GM12878 (cell line): ENCODE data around the gene VSTM1. TPM values are rescaled to one million over a fixed set of nuclear protein-coding genes. Genes with fewer than 3 reads are reported as not detected.

Source experiments
- ATAC-seq: fragments of 200-7000 bp; cut with Tn5 transposase; 3 replicates; pipeline ENCODE4 v1.9.1; 2020; ENCODE audit warnings: mild to moderate bottlenecking, moderate library complexity
- Bru-seq: library from RNA; stranded (reverse); fragments of 400-500 nt; gene quantifications from one replicate; lab custom pipeline; 2021; lab: Mats Ljungman, UMichigan
- BruChase-seq, 2 experiments: library from RNA; stranded (reverse); fragments of 400-500 nt; gene quantifications; one replicate each; lab custom pipeline; 2021; lab: Mats Ljungman, UMichigan
- BruUV-seq: library from RNA; stranded (reverse); fragments of 400-500 nt; replicated peaks from 2 replicates; lab custom pipeline; 2021; lab: Mats Ljungman, UMichigan
- CTCF ChIA-PET: fragments of 300-600 bp; sonication (Branson Sonifier 250); formaldehyde crosslinking; extraction: SDS; loops from one replicate; lab custom pipeline; 2021; ENCODE audit warnings: inconsistent platforms; lab: Yijun Ruan, JAX
- POLR2A ChIA-PET: fragments of 350-600 bp; formaldehyde crosslinking; extraction: SDS; loops from one replicate; lab custom pipeline; 2021; ENCODE audit warnings: inconsistent platforms; lab: Charles Lee
- RAD21 ChIA-PET: fragments of 300-600 bp; sonication (Branson Sonifier 250); formaldehyde crosslinking; loops from one replicate; lab custom pipeline; 2023; ENCODE audit warnings: antibody characterized with exemption; ENCODE audit not compliant: unreplicated experiment; lab: Charles Lee
- SMC1A ChIA-PET: fragments of 300-600 bp; sonication (Branson Sonifier 250); formaldehyde crosslinking; loops from one replicate; lab custom pipeline; 2023; ENCODE audit not compliant: unreplicated experiment, uncharacterized antibody; lab: Charles Lee
- DNase-seq: peaks from one replicate; pipeline ENCODE4 v3.0.0-alpha.2; 2011; ENCODE audit warnings: low read depth, low spot score
- FAIRE-seq: peaks from 3 replicates; lab custom pipeline; 2011; peaks lifted over from hg19 to GRCh38; lab: Jason Lieb, UNC
- H2AFZ ChIP-seq: 2 replicates; pipeline ENCODE4 v1.6.0; 2011; ENCODE audit warnings: low read depth, low read length, control low read depth; ENCODE audit not compliant: control insufficient read depth
- H3K27ac ChIP-seq: 2 replicates; pipeline ENCODE4 v1.5.1; 2011; ENCODE audit warnings: control low read depth; ENCODE audit not compliant: control insufficient read depth, insufficient read depth
- H3K27me3 ChIP-seq, 2 experiments: replicated peaks in 1 of 2; 2 replicates each; pipeline versions ENCODE4 v1.6.0 to v1.6.1; 2011; ENCODE audit warnings: low read length in 1 of 2; ENCODE audit not compliant: control insufficient read depth in 2 of 2, insufficient read depth in 2 of 2
- H3K36me3 ChIP-seq, 2 experiments: 2 replicates each; pipeline ENCODE4 v1.5.1; 2011; ENCODE audit warnings: low read length in 1 of 2; ENCODE audit not compliant: control insufficient read depth in 2 of 2, insufficient read depth in 2 of 2
- H3K4me1 ChIP-seq: 2 replicates; pipeline ENCODE4 v1.6.1; 2011; ENCODE audit warnings: mild to moderate bottlenecking, low read length, moderate library complexity, mixed read lengths; ENCODE audit not compliant: control insufficient read depth, insufficient read depth
- H3K4me2 ChIP-seq: 2 replicates; pipeline ENCODE4 v1.6.0; 2011; ENCODE audit warnings: control low read depth; ENCODE audit not compliant: control insufficient read depth, insufficient read depth
- H3K4me3 ChIP-seq: fragments of 200-600 bp; sonication (generic); 2 replicates; pipeline ENCODE4 v1.5.1; 2016
- H3K79me2 ChIP-seq: 2 replicates; pipeline ENCODE4 v1.6.0; 2011; ENCODE audit warnings: low read length; ENCODE audit not compliant: control insufficient read depth, insufficient read depth
- H3K9ac ChIP-seq: 2 replicates; pipeline ENCODE4 v1.8.0; 2011; ENCODE audit warnings: low read length, control low read depth, mixed read lengths; ENCODE audit not compliant: control insufficient read depth, insufficient read depth
- H3K9me3 ChIP-seq: replicated peaks from 3 replicates; pipeline ENCODE4 v1.5.1; 2011; ENCODE audit warnings: mild to moderate bottlenecking, low read length; ENCODE audit not compliant: control insufficient read depth, insufficient read depth
- H4K20me1 ChIP-seq: 2 replicates; pipeline ENCODE4 v1.6.0; 2011; ENCODE audit not compliant: control insufficient read depth, insufficient read depth
- CREB1 ChIP-seq: IDR thresholded peaks from 2 replicates; pipeline ENCODE4 v1.6.1; 2012; ENCODE audit warnings: low read depth, mild to moderate bottlenecking, inconsistent platforms
- EED ChIP-seq: sonication (generic); IDR thresholded peaks from 2 replicates; pipeline ENCODE4 v1.6.1; 2016; ENCODE audit warnings: antibody characterized with exemption, low read depth
- YY1 ChIP-seq: IDR thresholded peaks from 2 replicates; pipeline ENCODE4 v1.6.1; 2011; ENCODE audit warnings: low read depth, mild to moderate bottlenecking, low read length
- WGBS: methylation state at CpG from one replicate; pipeline ENCODE4 v1.1.6; 2016; ENCODE audit warnings: low lambda C conversion rate; ENCODE audit not compliant: insufficient replicate concordance, insufficient coverage; ENCODE audit errors: missing lambda C conversion rate; 5-methylcytosine and 5-hydroxymethylcytosine counted together
- in situ Hi-C: fragments of 300-500 bp; cut with MboI; formaldehyde crosslinking; loops from 9 replicates; pipeline ENCODE4 v1.14.3; 2018; ENCODE audit warnings: mixed read lengths
- intact Hi-C: fragments of 100-400 bp; cut with micrococcal nuclease; formaldehyde crosslinking; loops from one replicate; pipeline ENCODE4 v1.14.2; 2022; ENCODE audit not compliant: unreplicated experiment
- long read RNA-seq, 2 experiments: library from polyadenylated mRNA; unstranded; transcript quantifications; one replicate each; pipeline ENCODE4 v2.0.0, GENCODE V29; 2019 to 2020
- polyA minus RNA-seq, 3 experiments: library from RNA; depleted of rRNA, polyadenylated mRNA; stranded (reverse); fragments of >200 nt; gene quantifications; 2 replicates each; pipeline ENCODE4 v1.2.3, GENCODE V29; 2011
- polyA plus RNA-seq, 11 experiments: library from polyadenylated mRNA; depleted of rRNA in 4 of 11; unstranded in 6 of 11; stranded (reverse) in 5 of 11; fragments of >200 nt; fragmentation: Nextera tagmentation in 4 of 11; fragmentation: Illumina TruSeq in 1 of 11; extraction: Ambion mirVana in 4 of 11; extraction: Trizol in 1 of 11; gene quantifications; 1 replicate in 1 of 11; 2 replicates in 10 of 11; pipeline versions ENCODE4 v1.2.1 to v1.2.3, GENCODE V29; 2011 to 2016; ENCODE audit warnings: inconsistent platforms in 2 of 11, missing spikeins in 2 of 11, low read depth in 1 of 11
- total RNA-seq, 4 experiments: library from RNA; depleted of rRNA in 3 of 4; stranded (reverse); fragments of >200 nt in 3 of 4; fragmentation: Illumina TruSeq in 1 of 4; extraction: Trizol in 1 of 4; gene quantifications; 2 replicates each; pipeline versions ENCODE4 v1.2.1 to v1.2.3, GENCODE V29; 2013 to 2021
- TF ChIP-seq, protein P1 (sequence below): fragments of 450-650 bp; IDR thresholded peaks from 2 replicates; pipeline ENCODE4 v1.6.1; 2016; ENCODE audit warnings: mild to moderate bottlenecking
- TF ChIP-seq, protein P2 (sequence below): IDR thresholded peaks from 2 replicates; pipeline ENCODE4 v1.6.1; 2011; ENCODE audit warnings: low read depth, mild to moderate bottlenecking, low read length, moderate library complexity, borderline replicate concordance; ENCODE audit errors: extremely low read depth
- TF ChIP-seq, protein P3 (sequence below): fragments of 450-650 bp; formaldehyde crosslinking; IDR thresholded peaks from 2 replicates; pipeline ENCODE4 v1.5.0; 2022; ENCODE audit warnings: mild to moderate bottlenecking, missing genetic modification characterization
- TF ChIP-seq, protein P4 (sequence below): IDR thresholded peaks from 2 replicates; pipeline ENCODE4 v1.6.1; 2012; ENCODE audit warnings: low read depth, low read length, improper control_type of control experiment
- TF ChIP-seq, protein P5 (sequence below): IDR thresholded peaks from 2 replicates; pipeline ENCODE4 v1.6.1; 2012; ENCODE audit warnings: mild to moderate bottlenecking, low read depth, low read length

VSTM1 gene, protein sequence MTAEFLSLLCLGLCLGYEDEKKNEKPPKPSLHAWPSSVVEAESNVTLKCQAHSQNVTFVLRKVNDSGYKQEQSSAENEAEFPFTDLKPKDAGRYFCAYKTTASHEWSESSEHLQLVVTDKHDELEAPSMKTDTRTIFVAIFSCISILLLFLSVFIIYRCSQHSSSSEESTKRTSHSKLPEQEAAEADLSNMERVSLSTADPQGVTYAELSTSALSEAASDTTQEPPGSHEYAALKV
- not detected in 2 replicates for total RNA-seq (2013; cell fraction: nucleolus; rRNA removed)
- not detected in 2 replicates for total RNA-seq (2014; rRNA removed)
- total RNA-seq (2014; rRNA removed; fragmentation: Illumina TruSeq; extraction: Trizol): not detected in 2 replicates
- total RNA-seq (2021): not detected in 2 replicates
- not detected for polyA plus RNA-seq (2011; ENCODE audit: low read depth)
- polyA plus RNA-seq (2011; rRNA removed): not detected in 2 replicates
- not detected in 2 replicates for polyA plus RNA-seq (2011; cell fraction: cytosol; rRNA removed)
- polyA plus RNA-seq (2011; cell fraction: nucleus; rRNA removed): not detected in 2 replicates
- polyA plus RNA-seq (2012): not detected in 2 replicates
- polyA plus RNA-seq (2014; fragmentation: Illumina TruSeq; extraction: Trizol): not detected in 2 replicates
- not detected for polyA plus RNA-seq (2014; fragmentation: Nextera tagmentation; extraction: Ambion mirVana)
- not detected in 2 replicates for polyA plus RNA-seq (2014; rRNA removed)
- polyA plus RNA-seq (2016; fragmentation: Nextera tagmentation; extraction: Ambion mirVana): not detected
- polyA minus RNA-seq (2011; rRNA and poly(A)+ RNA removed): not detected in 2 replicates
- polyA minus RNA-seq (2011; cell fraction: cytosol; rRNA and poly(A)+ RNA removed): not detected in 2 replicates
- not detected in 2 replicates for polyA minus RNA-seq (2011; cell fraction: nucleus; rRNA and poly(A)+ RNA removed)
- Bru-seq, nascent RNA: percentile 2 among the genes with signal in this experiment
- BruChase-seq, experiment 1, labeled RNA remaining after a 6-hour chase: not detected
- BruChase-seq, experiment 2, labeled RNA remaining after a 2-hour chase: not detected
- long read RNA-seq, experiment 1: 0 reads
- long read RNA-seq, experiment 2: 0 reads

DNA sequence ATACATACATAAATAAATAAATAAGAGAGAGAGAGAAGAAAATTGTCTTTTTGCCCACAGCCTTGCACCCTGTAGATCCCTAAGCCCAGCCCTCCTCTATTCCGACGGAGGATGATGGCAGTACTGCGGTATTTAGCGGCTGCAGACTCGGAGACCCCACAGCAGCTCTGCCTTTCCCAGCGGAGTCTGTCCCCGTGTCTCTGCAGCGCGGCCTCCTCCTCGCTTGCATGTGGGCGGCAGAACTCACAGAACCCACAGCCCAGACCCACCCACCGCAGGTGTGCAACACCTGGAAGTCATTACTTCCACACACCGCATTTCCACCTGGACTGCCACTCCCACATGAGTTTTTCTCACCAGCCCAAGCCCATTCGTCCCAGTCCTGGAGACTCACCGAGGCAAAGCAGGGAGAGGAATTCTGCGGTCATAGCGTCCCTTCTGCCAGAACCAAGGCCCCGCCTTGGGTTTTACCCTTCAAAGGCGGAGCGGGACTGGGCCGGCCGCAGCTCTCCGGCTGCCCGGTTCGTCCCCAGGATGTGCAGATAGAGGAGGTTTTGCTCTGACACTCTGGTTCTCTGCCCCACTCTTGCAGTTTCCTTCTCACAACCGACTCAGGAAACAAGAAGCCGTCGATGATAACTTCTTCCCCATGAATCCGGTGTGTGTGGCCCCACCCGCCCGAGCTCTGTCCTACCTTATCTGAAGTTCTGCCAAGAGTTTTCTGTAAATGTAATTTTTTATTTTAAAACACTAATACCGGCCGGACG, at the start of gene VSTM1:
Gene VSTM1, minus strand, starts transcription at position 548 of the 767 bp plus-strand sequence. Its CDS starts 120 bp downstream, at position 428.
- DNase-seq: no peak
- Histone ChIP-seq H3K4me2 (no peak within 1 kb of the TSS), H2AFZ (no peak within 1 kb of the TSS), H3K27ac (no peak within 1 kb of the TSS), H3K79me2 (no peaks in the 10 kb centered on the region), H3K27me3 (no peaks in the 10 kb centered on the region), H4K20me1 (no peaks in the 10 kb centered on the region), H3K36me3 (no peaks in the 10 kb centered on the region), H3K4me1 (no peaks in the 10 kb centered on the region), H3K9me3 (no peaks in the 10 kb centered on the region; the same call in 2 of the 3 replicates), H3K9ac (no peak within 1 kb of the TSS), H3K4me3 (no peak within 1 kb of the TSS)
- ChIA-PET POLR2A (no interaction called here), SMC1A (no interaction called here), RAD21 (no interaction called here), CTCF (no interaction called here)
- BruUV-seq: no TSS peak
- in situ Hi-C loops (no loop called here), intact Hi-C loops (no loop called here)
- no peak for FAIRE-seq
- WGBS: 55% methylated on average over 34 of the region's 34 CpGs
- ATAC-seq: no peak
- TF ChIP-seq, protein P1, sequence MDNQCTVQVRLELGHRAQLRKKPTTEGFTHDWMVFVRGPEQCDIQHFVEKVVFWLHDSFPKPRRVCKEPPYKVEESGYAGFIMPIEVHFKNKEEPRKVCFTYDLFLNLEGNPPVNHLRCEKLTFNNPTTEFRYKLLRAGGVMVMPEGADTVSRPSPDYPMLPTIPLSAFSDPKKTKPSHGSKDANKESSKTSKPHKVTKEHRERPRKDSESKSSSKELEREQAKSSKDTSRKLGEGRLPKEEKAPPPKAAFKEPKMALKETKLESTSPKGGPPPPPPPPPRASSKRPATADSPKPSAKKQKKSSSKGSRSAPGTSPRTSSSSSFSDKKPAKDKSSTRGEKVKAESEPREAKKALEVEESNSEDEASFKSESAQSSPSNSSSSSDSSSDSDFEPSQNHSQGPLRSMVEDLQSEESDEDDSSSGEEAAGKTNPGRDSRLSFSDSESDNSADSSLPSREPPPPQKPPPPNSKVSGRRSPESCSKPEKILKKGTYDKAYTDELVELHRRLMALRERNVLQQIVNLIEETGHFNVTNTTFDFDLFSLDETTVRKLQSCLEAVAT: no peak
- TF ChIP-seq, protein P2, sequence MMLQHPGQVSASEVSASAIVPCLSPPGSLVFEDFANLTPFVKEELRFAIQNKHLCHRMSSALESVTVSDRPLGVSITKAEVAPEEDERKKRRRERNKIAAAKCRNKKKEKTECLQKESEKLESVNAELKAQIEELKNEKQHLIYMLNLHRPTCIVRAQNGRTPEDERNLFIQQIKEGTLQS: no peak
- no peak for TF ChIP-seq CREB1
- no peak for TF ChIP-seq EED
- TF ChIP-seq, protein P3, sequence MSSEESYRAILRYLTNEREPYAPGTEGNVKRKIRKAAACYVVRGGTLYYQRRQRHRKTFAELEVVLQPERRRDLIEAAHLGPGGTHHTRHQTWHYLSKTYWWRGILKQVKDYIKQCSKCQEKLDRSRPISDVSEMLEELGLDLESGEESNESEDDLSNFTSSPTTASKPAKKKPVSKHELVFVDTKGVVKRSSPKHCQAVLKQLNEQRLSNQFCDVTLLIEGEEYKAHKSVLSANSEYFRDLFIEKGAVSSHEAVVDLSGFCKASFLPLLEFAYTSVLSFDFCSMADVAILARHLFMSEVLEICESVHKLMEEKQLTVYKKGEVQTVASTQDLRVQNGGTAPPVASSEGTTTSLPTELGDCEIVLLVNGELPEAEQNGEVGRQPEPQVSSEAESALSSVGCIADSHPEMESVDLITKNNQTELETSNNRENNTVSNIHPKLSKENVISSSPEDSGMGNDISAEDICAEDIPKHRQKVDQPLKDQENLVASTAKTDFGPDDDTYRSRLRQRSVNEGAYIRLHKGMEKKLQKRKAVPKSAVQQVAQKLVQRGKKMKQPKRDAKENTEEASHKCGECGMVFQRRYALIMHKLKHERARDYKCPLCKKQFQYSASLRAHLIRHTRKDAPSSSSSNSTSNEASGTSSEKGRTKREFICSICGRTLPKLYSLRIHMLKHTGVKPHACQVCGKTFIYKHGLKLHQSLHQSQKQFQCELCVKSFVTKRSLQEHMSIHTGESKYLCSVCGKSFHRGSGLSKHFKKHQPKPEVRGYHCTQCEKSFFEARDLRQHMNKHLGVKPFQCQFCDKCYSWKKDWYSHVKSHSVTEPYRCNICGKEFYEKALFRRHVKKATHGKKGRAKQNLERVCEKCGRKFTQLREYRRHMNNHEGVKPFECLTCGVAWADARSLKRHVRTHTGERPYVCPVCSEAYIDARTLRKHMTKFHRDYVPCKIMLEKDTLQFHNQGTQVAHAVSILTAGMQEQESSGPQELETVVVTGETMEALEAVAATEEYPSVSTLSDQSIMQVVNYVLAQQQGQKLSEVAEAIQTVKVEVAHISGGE (CRISPR knock-in tag): no peak
- TF ChIP-seq, protein P4, sequence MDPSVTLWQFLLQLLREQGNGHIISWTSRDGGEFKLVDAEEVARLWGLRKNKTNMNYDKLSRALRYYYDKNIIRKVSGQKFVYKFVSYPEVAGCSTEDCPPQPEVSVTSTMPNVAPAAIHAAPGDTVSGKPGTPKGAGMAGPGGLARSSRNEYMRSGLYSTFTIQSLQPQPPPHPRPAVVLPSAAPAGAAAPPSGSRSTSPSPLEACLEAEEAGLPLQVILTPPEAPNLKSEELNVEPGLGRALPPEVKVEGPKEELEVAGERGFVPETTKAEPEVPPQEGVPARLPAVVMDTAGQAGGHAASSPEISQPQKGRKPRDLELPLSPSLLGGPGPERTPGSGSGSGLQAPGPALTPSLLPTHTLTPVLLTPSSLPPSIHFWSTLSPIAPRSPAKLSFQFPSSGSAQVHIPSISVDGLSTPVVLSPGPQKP: no peak
- TF ChIP-seq, protein P5, sequence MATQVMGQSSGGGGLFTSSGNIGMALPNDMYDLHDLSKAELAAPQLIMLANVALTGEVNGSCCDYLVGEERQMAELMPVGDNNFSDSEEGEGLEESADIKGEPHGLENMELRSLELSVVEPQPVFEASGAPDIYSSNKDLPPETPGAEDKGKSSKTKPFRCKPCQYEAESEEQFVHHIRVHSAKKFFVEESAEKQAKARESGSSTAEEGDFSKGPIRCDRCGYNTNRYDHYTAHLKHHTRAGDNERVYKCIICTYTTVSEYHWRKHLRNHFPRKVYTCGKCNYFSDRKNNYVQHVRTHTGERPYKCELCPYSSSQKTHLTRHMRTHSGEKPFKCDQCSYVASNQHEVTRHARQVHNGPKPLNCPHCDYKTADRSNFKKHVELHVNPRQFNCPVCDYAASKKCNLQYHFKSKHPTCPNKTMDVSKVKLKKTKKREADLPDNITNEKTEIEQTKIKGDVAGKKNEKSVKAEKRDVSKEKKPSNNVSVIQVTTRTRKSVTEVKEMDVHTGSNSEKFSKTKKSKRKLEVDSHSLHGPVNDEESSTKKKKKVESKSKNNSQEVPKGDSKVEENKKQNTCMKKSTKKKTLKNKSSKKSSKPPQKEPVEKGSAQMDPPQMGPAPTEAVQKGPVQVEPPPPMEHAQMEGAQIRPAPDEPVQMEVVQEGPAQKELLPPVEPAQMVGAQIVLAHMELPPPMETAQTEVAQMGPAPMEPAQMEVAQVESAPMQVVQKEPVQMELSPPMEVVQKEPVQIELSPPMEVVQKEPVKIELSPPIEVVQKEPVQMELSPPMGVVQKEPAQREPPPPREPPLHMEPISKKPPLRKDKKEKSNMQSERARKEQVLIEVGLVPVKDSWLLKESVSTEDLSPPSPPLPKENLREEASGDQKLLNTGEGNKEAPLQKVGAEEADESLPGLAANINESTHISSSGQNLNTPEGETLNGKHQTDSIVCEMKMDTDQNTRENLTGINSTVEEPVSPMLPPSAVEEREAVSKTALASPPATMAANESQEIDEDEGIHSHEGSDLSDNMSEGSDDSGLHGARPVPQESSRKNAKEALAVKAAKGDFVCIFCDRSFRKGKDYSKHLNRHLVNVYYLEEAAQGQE: no peak
- TF ChIP-seq YY1: no peak
